MCF 10A (cell line): ENCODE data around the gene BACH2. TPM values are rescaled to one million over a fixed set of nuclear protein-coding genes. Genes with fewer than 3 reads are reported as not detected.
A peak's percentile ranks its signal among the peaks of the same experiment; 100 is the strongest.

Experiments
- BruUV-seq: library from RNA; stranded (reverse); fragments of 400-500 nt; replicated peaks from 2 replicates; lab custom pipeline; 2021; lab: Mats Ljungman, UMichigan
- CTCF ChIA-PET: fragments of 300-600 bp; sonication (Branson Sonifier 250); formaldehyde crosslinking; extraction: SDS; loops from one replicate; lab custom pipeline; 2021; ENCODE audit warnings: antibody characterized with exemption, inconsistent platforms; lab: Yijun Ruan, JAX
- POLR2A ChIA-PET: fragments of 300-600, 350-650 bp; sonication (Branson Sonifier 250); formaldehyde crosslinking; extraction: SDS; loops from one replicate; lab custom pipeline; 2020; ENCODE audit warnings: antibody characterized with exemption, inconsistent platforms; lab: Yijun Ruan, JAX
- DNase-seq: peaks from one replicate; pipeline ENCODE4 v3.0.0-alpha.2; 2018; ENCODE audit not compliant: unreplicated experiment
- H3K27ac Mint-ChIP-seq: one replicate; pipeline ENCODE4 v1.8.0; 2022; ENCODE audit warnings: mild to moderate bottlenecking, low read depth, mixed read lengths; ENCODE audit not compliant: unreplicated experiment
- H3K27me3 Mint-ChIP-seq: one replicate; pipeline ENCODE4 v1.8.0; 2022; ENCODE audit warnings: mixed read lengths; ENCODE audit not compliant: insufficient read depth, unreplicated experiment
- H3K36me3 Mint-ChIP-seq: one replicate; pipeline ENCODE4 v1.8.0; 2022; ENCODE audit warnings: mild to moderate bottlenecking, moderate library complexity, mixed read lengths; ENCODE audit not compliant: insufficient read depth, unreplicated experiment
- H3K4me1 Mint-ChIP-seq: one replicate; pipeline ENCODE4 v1.8.0; 2022; ENCODE audit warnings: mixed read lengths; ENCODE audit not compliant: insufficient read depth, unreplicated experiment
- H3K4me3 Mint-ChIP-seq: one replicate; pipeline ENCODE4 v1.8.0; 2022; ENCODE audit warnings: mild to moderate bottlenecking, moderate library complexity, mixed read lengths; ENCODE audit not compliant: unreplicated experiment
- H3K9me3 Mint-ChIP-seq: one replicate; pipeline ENCODE4 v1.8.0; 2022; ENCODE audit warnings: mixed read lengths; ENCODE audit not compliant: unreplicated experiment
- CTCF ChIP-seq: fragments of 200-600 bp; IDR thresholded peaks from one replicate; pipeline ENCODE4 v1.8.0; 2022; ENCODE audit warnings: antibody characterized with exemption, mild to moderate bottlenecking; ENCODE audit not compliant: unreplicated experiment
- intact Hi-C: fragments of 100-400 bp; cut with micrococcal nuclease; formaldehyde crosslinking; loops from 2 replicates; pipeline ENCODE4 v1.14.1; 2022
- total RNA-seq: library from RNA; stranded (reverse); gene quantifications from 2 replicates; pipeline ENCODE4 v1.2.3, GENCODE V29; 2022

BACH2 gene
- total RNA-seq, 1 experiment from 2014 or later, result 9.9 TPM

- no TSS peak for BruUV-seq
- intact Hi-C loops, result no loop called here
- Mint-ChIP-seq H3K9me3 (no peaks in the 10 kb centered on the region), H3K4me1 (peaks cover 32% of the 10 kb centered on the region), H3K27me3 (no peaks in the 10 kb centered on the region), H3K27ac (no peak overlapping the region), H3K4me3 (no peak overlapping the region), H3K36me3 (peaks cover 5% of the 10 kb centered on the region)
- no peak for TF ChIP-seq CTCF
- ChIA-PET CTCF (interaction anchor here (1.6 kb wide), 1 partner anchor 14 kb away, joined by 5 read pairs; no protein-coding TSS in a partner anchor), POLR2A (no interaction called here)
- no peak for DNase-seq
These were observed 369.4 kb downstream of the BACH2 start for GRCh38 chr6:89927264-89927663.

- BruUV-seq, result no TSS peak
- CTCF ChIA-PET, result no interaction called here
- intact Hi-C loops, result no loop called here
- Mint-ChIP-seq H3K36me3 (no peaks in the 10 kb centered on the region), H3K4me1 (peaks cover 32% of the 10 kb centered on the region), H3K27me3 (no peaks in the 10 kb centered on the region), H3K9me3 (no peaks in the 10 kb centered on the region), H3K27ac (no peak overlapping the region), H3K4me3 (no peak overlapping the region)
- DNase-seq, result peak; percentile 76
- POLR2A ChIA-PET, result no interaction called here
- no peak for TF ChIP-seq CTCF
These were observed 370.8 kb downstream of the BACH2 start for GRCh38 chr6:89925826-89926225.

GRCh38 chr6:89924231-89924630 is 372.4 kb downstream of the BACH2 start:
- H3K4me3 Mint-ChIP-seq, result no peak overlapping the region
- no TSS peak for BruUV-seq
- no peak for TF ChIP-seq CTCF
- H3K27ac Mint-ChIP-seq, result no peak overlapping the region
- POLR2A ChIA-PET, result no interaction called here
- CTCF ChIA-PET, result interaction anchor here (2.1 kb wide), 1 partner anchor 17 kb away, joined by 16 read pairs; no protein-coding TSS in a partner anchor
- H3K27me3 Mint-ChIP-seq, result no peaks in the 10 kb centered on the region
- no peaks in the 10 kb centered on the region for H3K36me3 Mint-ChIP-seq
- H3K4me1 Mint-ChIP-seq, result peaks cover 27% of the 10 kb centered on the region
- DNase-seq, result no peak
- intact Hi-C loops, result no loop called here
- no peaks in the 10 kb centered on the region for H3K9me3 Mint-ChIP-seq

- no peak for TF ChIP-seq CTCF
- Mint-ChIP-seq H3K4me1 (peaks cover 14% of the 10 kb centered on the region), H3K36me3 (no peaks in the 10 kb centered on the region), H3K9me3 (peaks cover 2% of the 10 kb centered on the region), H3K27ac (no peak overlapping the region), H3K4me3 (no peak overlapping the region), H3K27me3 (no peaks in the 10 kb centered on the region)
- DNase-seq, result peak; percentile 70
- intact Hi-C loops, result loop anchor here (1.0 kb wide), 1 partner anchor 102 kb away; the partner anchor contains the start of gene MDN1
- BruUV-seq, result no TSS peak
- CTCF ChIA-PET, result interaction anchor here (1.1 kb wide), 1 partner anchor 19 kb away, joined by 5 read pairs; no protein-coding TSS in a partner anchor
- POLR2A ChIA-PET, result no interaction called here
These were observed 375.0 kb downstream of the BACH2 start for GRCh38 chr6:89921691-89922090.
